Activated naive CD8-positive, alpha-beta T cell treated with anti-CD3 and anti-CD28 coated beads for 36 hours (primary cell): ENCODE data around the gene PSD4. TPM values are rescaled to one million over a fixed set of nuclear protein-coding genes. Genes with fewer than 3 reads are reported as not detected.

ENCODE experiments used
- DNase-seq: peaks from one replicate; pipeline ENCODE4 v3.0.0; 2021
- H3K27ac Mint-ChIP-seq: one replicate; pipeline ENCODE4 v1.8.0; 2022; ENCODE audit warnings: mild to moderate bottlenecking, moderate library complexity, mixed read lengths
- H3K27me3 Mint-ChIP-seq: one replicate; pipeline ENCODE4 v1.8.0; 2022; ENCODE audit warnings: mild to moderate bottlenecking, mixed read lengths
- H3K36me3 Mint-ChIP-seq: one replicate; pipeline ENCODE4 v1.8.0; 2021; ENCODE audit warnings: mild to moderate bottlenecking, mixed read lengths
- H3K4me1 Mint-ChIP-seq: one replicate; pipeline ENCODE4 v1.8.0; 2021; ENCODE audit warnings: mixed read lengths
- H3K4me3 Mint-ChIP-seq: one replicate; pipeline ENCODE4 v1.8.0; 2022; ENCODE audit warnings: mild to moderate bottlenecking, moderate library complexity, mixed read lengths
- H3K9me3 Mint-ChIP-seq: one replicate; pipeline ENCODE4 v1.8.0; 2022; ENCODE audit warnings: mixed read lengths
- total RNA-seq, 2 experiments: library from RNA; stranded (reverse); gene quantifications; one replicate each; pipeline ENCODE4 v1.2.3, GENCODE V29; 2021

PSD4 gene
- total RNA-seq, 2 experiments from 2014 or later = 194 to 198 TPM

- Mint-ChIP-seq H3K27ac (peak overlapping the region; percentile 81), H3K9me3 (no peaks in the 10 kb centered on the region), H3K4me3 (peak overlapping the region; percentile 87), H3K27me3 (no peaks in the 10 kb centered on the region), H3K36me3 (no peaks in the 10 kb centered on the region), H3K4me1 (peaks cover 24% of the 10 kb centered on the region)
- DNase-seq = no peak
Observed at GRCh38 chr2:113157897-113158753, 15.6 kb upstream of the PSD4 start.

DNA sequence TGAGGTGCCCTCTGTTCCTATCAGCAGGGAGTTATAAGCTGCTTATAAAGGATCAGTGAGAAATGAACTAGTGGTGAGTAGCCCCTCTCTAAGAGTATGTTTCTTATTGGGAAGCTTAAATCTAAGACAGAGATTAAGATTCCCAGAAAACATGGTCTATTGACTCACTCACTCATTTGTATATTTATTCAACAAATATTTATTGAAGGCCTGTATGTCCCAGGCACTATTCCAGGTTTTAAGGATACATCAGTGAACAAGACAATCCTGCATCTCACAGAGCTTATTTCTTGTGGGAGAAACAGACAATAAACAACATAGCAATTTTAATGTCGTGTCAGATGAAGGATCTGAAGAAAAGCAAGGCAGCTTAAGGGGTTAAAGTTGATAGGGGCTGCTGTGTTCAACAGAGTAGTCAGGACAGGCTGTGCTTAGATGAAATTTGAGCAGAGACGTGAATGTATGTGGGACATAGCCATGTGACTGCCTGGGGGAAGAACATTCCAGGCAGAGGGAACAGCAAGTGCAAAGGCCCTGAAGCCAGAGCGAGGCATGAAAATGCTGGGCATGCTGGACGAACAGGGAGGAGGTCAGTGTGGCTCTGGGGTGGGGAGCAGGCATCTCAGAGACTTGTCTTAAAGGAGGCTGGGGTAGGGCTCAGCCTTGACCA lies 14.8 kb upstream of the PSD4 start:
- H3K27ac Mint-ChIP-seq = no peak overlapping the region
- no peaks in the 10 kb centered on the region for H3K9me3 Mint-ChIP-seq
- no peak for DNase-seq
- no peaks in the 10 kb centered on the region for H3K27me3 Mint-ChIP-seq
- peaks cover 25% of the 10 kb centered on the region for H3K4me1 Mint-ChIP-seq
- H3K36me3 Mint-ChIP-seq = no peaks in the 10 kb centered on the region
- no peak overlapping the region for H3K4me3 Mint-ChIP-seq

DNA sequence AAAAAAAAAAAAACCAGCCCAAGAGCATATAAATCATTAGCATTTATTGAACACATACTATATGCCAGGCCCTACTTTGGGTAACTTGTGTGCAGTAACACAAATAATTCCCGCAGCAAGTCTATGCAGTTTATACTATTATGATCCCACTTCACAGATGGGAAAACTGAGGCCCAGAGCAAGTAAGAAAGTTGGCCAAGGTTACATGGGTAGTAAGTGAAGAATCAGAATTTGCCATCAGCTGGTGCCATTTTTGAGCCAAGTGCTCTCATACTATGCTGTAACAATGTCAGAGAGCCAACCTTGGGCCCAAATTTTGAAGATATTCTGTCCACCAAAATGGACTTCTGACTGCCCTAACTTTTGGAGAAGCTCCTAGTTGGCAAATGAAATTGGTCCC lies 13.5 kb upstream of the PSD4 start:
- no peak overlapping the region for H3K27ac Mint-ChIP-seq
- peaks cover 30% of the 10 kb centered on the region for H3K4me1 Mint-ChIP-seq
- no peaks in the 10 kb centered on the region for H3K27me3 Mint-ChIP-seq

GRCh38 chr2:113160962-113161361 lies 12.8 kb upstream of the PSD4 start:
- no peaks in the 10 kb centered on the region for H3K9me3 Mint-ChIP-seq
- H3K27me3 Mint-ChIP-seq = no peaks in the 10 kb centered on the region
- DNase-seq = no peak
- H3K27ac Mint-ChIP-seq = no peak overlapping the region
- no peak overlapping the region for H3K4me3 Mint-ChIP-seq
- H3K4me1 Mint-ChIP-seq = peaks cover 35% of the 10 kb centered on the region
- no peaks in the 10 kb centered on the region for H3K36me3 Mint-ChIP-seq

More for the DNA sequence above, 13.5 kb upstream of the PSD4 start:
- Mint-ChIP-seq H3K4me3 (no peak overlapping the region), H3K36me3 (no peaks in the 10 kb centered on the region), H3K9me3 (no peaks in the 10 kb centered on the region)
- no peak for DNase-seq

DNA sequence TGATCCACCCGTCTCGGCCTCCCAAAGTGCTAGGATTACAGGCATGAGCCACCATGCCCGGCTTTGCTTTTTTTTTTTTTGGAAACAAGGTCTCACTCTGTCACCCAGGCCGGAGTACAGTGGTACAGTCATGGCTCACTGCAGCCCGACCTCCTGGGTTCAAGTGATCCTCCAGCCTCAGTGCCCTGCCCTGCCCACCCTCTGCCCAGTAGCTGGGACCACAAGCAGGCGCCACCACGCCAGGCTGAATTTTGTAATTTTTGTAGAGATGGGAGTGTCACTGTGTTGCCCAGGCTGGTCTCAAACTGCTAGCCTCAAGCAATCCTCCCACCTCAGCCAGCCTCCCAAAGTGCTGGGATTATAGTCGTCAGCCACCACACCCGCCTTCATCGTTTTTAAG lies 11.6 kb upstream of the PSD4 start:
- H3K27ac Mint-ChIP-seq = no peak overlapping the region
- no peaks in the 10 kb centered on the region for H3K36me3 Mint-ChIP-seq
- DNase-seq = no peak
- no peak overlapping the region for H3K4me3 Mint-ChIP-seq
- H3K4me1 Mint-ChIP-seq = peaks cover 34% of the 10 kb centered on the region
- no peaks in the 10 kb centered on the region for H3K27me3 Mint-ChIP-seq
- H3K9me3 Mint-ChIP-seq = no peaks in the 10 kb centered on the region

- no peak overlapping the region for H3K4me3 Mint-ChIP-seq
- no peaks in the 10 kb centered on the region for H3K36me3 Mint-ChIP-seq
- no peak for DNase-seq
- H3K27ac Mint-ChIP-seq = no peak overlapping the region
- H3K4me1 Mint-ChIP-seq = peaks cover 40% of the 10 kb centered on the region
- H3K9me3 Mint-ChIP-seq = no peaks in the 10 kb centered on the region
- H3K27me3 Mint-ChIP-seq = no peaks in the 10 kb centered on the region
Observed at GRCh38 chr2:113162869-113163268, 10.9 kb upstream of the PSD4 start.

DNA sequence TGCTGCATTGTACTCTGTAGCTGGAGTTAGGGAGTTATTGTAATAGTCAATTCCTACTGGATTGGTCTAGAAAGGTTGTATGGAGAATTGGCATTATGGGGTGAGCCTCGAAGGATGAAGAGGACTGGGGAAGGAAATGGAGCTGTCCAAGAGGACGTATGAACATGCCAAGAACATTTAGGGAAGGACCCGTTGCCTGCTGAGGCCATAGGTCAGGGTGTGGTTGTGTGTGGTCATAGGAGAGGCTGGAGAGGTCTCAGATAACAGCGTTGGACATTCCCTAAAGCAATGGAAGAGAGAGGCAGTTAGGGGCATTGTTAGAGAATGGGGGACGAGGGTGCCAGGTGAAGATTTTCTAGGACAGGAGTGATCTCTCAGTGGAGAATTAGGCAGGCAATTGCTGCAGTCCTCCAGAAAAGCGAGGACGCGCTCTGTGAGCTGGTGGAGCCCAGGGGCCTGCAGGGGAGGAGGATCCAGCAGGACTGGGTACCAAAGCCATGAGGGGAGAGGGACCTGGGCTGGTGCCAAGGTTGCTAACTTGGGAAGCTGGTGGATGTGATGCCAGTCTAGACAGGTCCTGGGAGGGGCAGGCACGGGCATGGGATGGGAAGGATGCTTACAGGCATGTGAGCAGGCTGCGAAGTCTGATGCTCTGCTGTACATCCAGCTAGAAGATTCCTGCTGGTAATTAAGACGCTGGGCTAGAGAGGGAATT lies 9.4 kb upstream of the PSD4 start:
- Mint-ChIP-seq H3K27me3 (no peaks in the 10 kb centered on the region), H3K4me1 (peaks cover 45% of the 10 kb centered on the region), H3K36me3 (peaks cover 7% of the 10 kb centered on the region), H3K4me3 (no peak overlapping the region), H3K27ac (no peak overlapping the region), H3K9me3 (no peaks in the 10 kb centered on the region)
- DNase-seq = no peak

DNA sequence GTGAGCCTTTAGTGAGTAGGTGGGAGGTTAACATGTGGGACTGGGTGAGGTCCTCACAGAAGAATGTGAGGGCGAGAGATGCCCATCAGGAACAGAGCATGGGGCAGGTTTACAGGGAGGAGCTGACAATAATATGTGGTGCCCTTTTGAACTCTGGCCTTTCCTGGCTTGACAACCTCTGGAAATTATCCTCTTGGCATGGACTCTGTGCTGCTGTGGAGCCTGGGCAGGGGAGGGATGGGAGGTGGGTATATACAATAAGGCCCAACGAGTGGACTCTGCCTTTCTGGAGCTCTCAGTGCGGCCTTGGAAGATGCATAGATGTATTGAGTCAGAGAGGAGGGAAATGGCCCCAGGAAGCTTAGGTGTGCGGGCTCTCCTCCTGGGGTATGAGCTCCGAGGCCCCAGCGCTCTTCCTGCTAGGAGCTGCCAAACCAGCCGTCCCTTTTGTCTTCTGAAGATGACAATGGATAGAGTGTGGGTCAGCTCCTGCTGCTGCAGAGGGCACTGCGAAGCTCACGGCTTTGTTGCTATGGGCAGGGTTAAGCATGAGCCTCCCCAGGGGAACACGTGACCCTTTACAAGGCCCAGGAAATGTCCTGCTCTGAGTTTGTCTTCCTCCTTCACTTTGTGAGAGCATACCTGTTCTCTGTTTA lies 8.7 kb upstream of the PSD4 start:
- DNase-seq = no peak
- H3K4me1 Mint-ChIP-seq = peaks cover 51% of the 10 kb centered on the region
- no peak overlapping the region for H3K4me3 Mint-ChIP-seq
- no peak overlapping the region for H3K27ac Mint-ChIP-seq
- H3K36me3 Mint-ChIP-seq = peaks cover 12% of the 10 kb centered on the region
- no peaks in the 10 kb centered on the region for H3K27me3 Mint-ChIP-seq
- peaks cover 3% of the 10 kb centered on the region for H3K9me3 Mint-ChIP-seq

DNA sequence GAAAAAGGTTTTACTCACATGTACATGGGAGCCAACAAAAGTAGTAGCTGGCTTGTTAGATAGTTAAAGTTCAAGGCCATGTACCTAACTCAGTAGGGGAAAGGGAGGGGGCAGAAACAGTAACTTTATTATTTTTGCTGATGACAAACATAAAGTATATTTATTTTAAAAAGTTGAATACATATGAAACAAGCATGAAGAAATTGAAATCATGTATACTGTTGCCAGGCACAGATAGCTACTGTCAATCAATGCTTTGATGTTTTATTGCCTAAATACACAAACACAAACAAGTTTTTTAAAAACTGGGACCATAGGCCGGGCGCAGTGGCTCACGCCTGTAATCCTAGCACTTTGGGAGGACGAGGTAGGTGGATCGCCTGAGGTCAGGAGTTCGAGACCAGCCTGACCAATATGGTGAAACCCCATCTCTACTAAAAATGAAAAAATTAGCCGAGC lies 7.6 kb upstream of the PSD4 start:
- Mint-ChIP-seq H3K4me1 (peaks cover 54% of the 10 kb centered on the region), H3K36me3 (peaks cover 21% of the 10 kb centered on the region), H3K27ac (peak overlapping the region; percentile 98), H3K4me3 (no peak overlapping the region), H3K9me3 (peaks cover 6% of the 10 kb centered on the region), H3K27me3 (no peaks in the 10 kb centered on the region)
- DNase-seq = no peak

- H3K27me3 Mint-ChIP-seq = no peaks in the 10 kb centered on the region
- peak overlapping the region; percentile 98 for H3K27ac Mint-ChIP-seq
- H3K36me3 Mint-ChIP-seq = peaks cover 30% of the 10 kb centered on the region
- peaks cover 8% of the 10 kb centered on the region for H3K9me3 Mint-ChIP-seq
- peak overlapping the region; percentile 67 for H3K4me3 Mint-ChIP-seq
- peak; percentile 46 for DNase-seq
- H3K4me1 Mint-ChIP-seq = peaks cover 63% of the 10 kb centered on the region
Observed at GRCh38 chr2:113167115-113167932, 6.4 kb upstream of the PSD4 start.

DNA sequence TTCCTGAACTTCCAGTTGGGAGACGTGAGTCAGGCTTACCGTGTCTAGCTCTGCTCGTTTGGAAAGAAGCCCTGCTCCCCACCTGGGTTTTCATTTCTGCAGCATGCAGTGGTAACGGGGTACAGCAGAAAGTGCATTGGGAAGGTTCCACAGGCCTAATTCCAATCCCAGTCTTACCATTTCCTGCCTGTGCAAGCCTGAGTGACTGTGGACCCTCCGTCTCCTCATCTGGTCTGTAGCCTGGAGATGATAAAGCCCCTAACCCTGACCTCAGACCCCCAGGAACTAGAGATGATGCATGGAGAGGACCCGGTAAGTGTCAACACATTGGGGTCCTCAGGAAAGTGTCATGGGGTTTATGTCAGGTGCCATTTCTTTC lies 5.8 kb upstream of the PSD4 start:
- Mint-ChIP-seq H3K9me3 (peaks cover 8% of the 10 kb centered on the region), H3K4me1 (peaks cover 63% of the 10 kb centered on the region), H3K36me3 (peaks cover 34% of the 10 kb centered on the region), H3K27me3 (no peaks in the 10 kb centered on the region), H3K4me3 (peak overlapping the region; percentile 30), H3K27ac (peak overlapping the region; percentile 98)
- DNase-seq = no peak

DNA sequence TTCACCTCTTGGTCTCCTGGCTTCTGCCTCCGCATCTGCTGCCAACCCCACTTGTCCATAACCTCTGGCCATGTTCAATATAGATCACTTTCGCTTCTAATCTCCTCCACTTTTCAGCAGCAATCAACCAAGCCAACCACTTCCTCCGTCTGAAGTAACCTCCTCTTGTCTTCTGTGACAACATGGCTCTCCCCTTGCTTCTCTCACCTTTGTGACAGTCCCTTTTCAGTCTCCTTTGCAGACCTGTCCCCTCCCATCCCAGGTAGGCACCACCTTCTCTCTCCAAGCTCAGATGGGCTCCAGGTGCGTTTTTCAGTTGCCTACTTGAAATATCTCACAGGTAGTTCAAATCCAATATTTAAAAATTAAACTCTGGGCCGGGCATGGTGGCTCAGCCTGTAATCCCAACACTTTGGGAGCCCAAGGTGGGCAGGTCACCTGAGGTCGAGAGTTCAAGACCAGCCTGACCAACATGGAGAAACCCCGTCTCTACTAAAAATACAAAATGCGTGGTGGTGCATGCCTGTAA lies 4.7 kb upstream of the PSD4 start:
- DNase-seq = peak; percentile 28
- peaks cover 41% of the 10 kb centered on the region for H3K36me3 Mint-ChIP-seq
- no peaks in the 10 kb centered on the region for H3K27me3 Mint-ChIP-seq
- H3K27ac Mint-ChIP-seq = peak overlapping the region; percentile 98
- peaks cover 69% of the 10 kb centered on the region for H3K4me1 Mint-ChIP-seq
- H3K4me3 Mint-ChIP-seq = peak overlapping the region; percentile 30
- peaks cover 8% of the 10 kb centered on the region for H3K9me3 Mint-ChIP-seq

GRCh38 chr2:113169586-113169985 lies 4.2 kb upstream of the PSD4 start:
- H3K36me3 Mint-ChIP-seq = peaks cover 46% of the 10 kb centered on the region
- no peak for DNase-seq
- no peaks in the 10 kb centered on the region for H3K27me3 Mint-ChIP-seq
- H3K9me3 Mint-ChIP-seq = peaks cover 8% of the 10 kb centered on the region
- peak overlapping the region; percentile 64 for H3K27ac Mint-ChIP-seq
- peaks cover 67% of the 10 kb centered on the region for H3K4me1 Mint-ChIP-seq
- no peak overlapping the region for H3K4me3 Mint-ChIP-seq
